Adipose tissue (tissue), 3 donors: ENCODE results near the gene CCDC183. TPM values are rescaled to one million over a fixed set of nuclear protein-coding genes. Genes with fewer than 3 reads are reported as not detected.
"Not testable (repeated sequence)": the region's sequence is repeated elsewhere in the genome, so short reads cannot be mapped to it uniquely, and the experiment has no call there.

ENCODE experiments used
- H3K27ac ChIP-seq: one replicate; pipeline ENCODE4 v1.5.1; 2013; ENCODE audit warnings: low read depth, low read length
- WGBS, 3 donors: extraction: QIAGEN DNeasy Blood & Tissue Kit; methylation state at CpG; one replicate each; pipeline ENCODE4 v1.1.7; 2013; 5-methylcytosine and 5-hydroxymethylcytosine counted together
- polyA plus RNA-seq, 3 donors: library from polyadenylated mRNA; stranded (reverse); fragments of 200-250 nt; gene quantifications; one replicate each; pipeline ENCODE4 v1.2.3, GENCODE V29; 2013
- donor health status: healthy with polysubstance abuse.
- donor health status: Bipolar disorder and iron deficiency.
- donor health status: healthy.

CCDC183 gene
- polyA plus RNA-seq, result 1 to 10 TPM in 1 of 3 donors, under 1 TPM in 2; 0.42 to 3.1 (median 0.79) TPM

DNA sequence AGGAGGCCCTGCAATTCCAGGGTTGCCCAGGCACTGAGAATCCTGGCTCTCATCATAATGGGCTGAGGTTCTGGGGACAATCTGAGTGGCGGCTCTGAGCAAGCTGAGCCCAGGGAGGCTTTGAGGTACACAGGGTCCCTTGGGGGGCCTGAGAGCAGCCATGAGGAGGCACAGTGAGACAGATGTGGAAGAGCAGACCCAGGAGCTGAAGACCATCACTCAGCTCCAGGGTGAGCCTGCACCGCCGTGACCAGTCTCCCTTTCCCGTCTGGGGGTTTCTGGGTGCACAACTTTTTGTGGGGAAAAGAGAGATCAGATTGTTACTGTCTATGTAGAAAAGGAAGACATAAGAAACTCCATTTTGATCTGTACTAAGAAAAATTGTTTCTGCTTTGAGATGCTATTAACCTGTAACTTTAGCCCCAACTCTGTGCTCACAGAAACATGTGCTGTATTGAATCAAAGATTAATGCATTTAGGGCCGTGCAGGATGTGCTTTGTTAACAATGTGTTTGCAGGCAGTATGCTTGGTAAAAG lies at the start of gene CCDC183:
Gene CCDC183, plus strand, starts transcription at position 101 of the 537 bp plus-strand sequence. Its CDS starts 60 bp downstream, at position 161.
- no peak within 1 kb of the TSS for H3K27ac ChIP-seq
- 40 to 45% (median 44%) methylated on average over 5 of the region's 5 CpGs for WGBS, 3 donors

DNA sequence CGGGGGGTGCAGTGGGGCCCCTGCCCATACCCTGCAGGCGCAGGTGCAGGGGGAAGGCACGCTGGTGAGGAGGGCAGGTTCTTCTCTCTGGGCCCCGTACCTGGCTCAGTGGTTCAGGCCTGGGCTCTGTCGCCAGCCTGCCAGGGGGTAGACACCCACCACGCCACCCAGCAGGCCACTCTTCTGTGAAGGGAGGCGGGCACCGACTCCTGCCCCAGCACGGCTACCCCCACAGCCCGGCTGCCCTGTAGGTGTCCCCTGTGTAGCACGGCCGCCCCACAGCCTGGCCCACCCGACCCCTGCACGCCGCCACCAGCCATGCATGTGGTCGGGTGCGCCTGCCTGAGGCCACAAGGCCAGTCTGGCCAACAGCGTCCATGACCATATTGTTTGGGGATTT lies 49.5 kb upstream of the CCDC183 start:
- H3K27ac ChIP-seq, result no peak overlapping the region
- 90 to 94% (median 93%) methylated on average over 18 of the region's 18 CpGs for WGBS, 3 donors

DNA sequence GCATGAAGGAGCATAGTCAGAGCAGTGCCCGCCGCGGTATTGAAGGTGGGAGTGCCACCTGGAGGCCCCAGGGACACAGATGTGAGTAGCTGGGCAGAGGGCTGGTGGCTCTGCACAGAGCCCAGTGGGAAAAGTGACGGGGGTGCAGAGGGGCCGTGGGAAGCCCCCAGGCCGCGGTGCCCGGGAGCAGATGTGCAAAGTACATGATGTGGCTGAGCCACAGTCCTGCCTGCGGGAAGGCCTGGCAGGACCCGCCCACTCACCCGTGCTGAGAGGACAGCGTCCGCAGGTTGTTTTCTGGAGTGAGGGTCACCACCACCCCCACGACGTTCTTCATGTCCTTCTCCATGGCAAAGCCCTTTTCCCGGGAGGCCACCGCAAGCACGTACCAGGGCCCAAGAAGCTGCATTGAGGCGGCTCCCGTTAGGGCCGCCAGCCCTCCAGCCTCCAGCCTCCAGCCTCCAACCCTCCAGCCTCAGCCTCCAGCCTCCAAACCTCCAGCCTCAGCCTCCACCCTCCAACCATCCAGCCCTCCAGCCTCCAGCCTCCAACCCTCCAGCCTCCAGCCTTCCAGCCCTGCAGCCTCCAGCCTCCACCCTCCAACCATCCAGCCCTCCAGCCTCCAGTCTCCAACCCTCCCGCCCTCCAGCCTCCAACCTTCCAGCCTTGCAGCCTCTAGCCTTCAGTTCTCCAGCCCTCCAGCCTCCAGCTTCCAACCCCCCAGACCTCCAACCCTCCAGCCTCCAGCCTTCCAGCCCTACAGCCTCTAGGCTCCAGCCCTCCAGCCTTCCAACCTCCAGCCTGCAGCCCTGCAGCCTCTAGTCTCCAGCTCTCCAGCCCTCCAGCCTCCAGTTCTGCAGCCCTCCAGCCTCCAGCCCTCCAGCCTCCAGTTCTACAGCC lies 48.7 kb upstream of the CCDC183 start:
- no peak overlapping the region for H3K27ac ChIP-seq
- 88 to 91% (median 91%) methylated on average over 19 to 22 of the region's 22 CpGs for WGBS, 3 donors

DNA sequence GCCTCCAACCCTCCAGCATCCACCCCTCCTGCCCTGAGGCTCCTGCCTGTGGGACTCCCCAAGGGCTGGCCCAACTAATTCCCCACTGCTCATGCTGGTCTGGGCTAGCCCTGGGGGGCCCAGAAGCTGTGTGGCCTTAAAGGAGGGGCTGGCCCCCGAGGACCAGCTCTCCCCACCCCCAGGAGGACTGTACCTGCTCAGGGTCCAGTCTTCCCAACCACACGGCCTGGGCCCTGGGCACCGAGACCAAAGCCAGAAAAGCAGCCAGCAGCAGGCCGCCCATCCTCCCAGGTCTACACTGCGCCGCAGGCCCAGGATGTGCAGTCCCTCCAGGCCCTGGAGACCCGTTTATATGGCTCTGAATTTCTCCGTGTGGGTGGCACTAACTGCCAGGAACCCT lies 47.9 kb upstream of the CCDC183 start, which contains the start of gene LCN6:
Gene LCN6, minus strand, starts transcription at position 325 of the 400 bp plus-strand sequence. Its CDS starts 42 bp downstream, at position 283.
- H3K27ac ChIP-seq, result no peak within 1 kb of the TSS
- 69 to 77% (median 74%) methylated on average over 8 of the region's 8 CpGs for WGBS, 3 donors

DNA sequence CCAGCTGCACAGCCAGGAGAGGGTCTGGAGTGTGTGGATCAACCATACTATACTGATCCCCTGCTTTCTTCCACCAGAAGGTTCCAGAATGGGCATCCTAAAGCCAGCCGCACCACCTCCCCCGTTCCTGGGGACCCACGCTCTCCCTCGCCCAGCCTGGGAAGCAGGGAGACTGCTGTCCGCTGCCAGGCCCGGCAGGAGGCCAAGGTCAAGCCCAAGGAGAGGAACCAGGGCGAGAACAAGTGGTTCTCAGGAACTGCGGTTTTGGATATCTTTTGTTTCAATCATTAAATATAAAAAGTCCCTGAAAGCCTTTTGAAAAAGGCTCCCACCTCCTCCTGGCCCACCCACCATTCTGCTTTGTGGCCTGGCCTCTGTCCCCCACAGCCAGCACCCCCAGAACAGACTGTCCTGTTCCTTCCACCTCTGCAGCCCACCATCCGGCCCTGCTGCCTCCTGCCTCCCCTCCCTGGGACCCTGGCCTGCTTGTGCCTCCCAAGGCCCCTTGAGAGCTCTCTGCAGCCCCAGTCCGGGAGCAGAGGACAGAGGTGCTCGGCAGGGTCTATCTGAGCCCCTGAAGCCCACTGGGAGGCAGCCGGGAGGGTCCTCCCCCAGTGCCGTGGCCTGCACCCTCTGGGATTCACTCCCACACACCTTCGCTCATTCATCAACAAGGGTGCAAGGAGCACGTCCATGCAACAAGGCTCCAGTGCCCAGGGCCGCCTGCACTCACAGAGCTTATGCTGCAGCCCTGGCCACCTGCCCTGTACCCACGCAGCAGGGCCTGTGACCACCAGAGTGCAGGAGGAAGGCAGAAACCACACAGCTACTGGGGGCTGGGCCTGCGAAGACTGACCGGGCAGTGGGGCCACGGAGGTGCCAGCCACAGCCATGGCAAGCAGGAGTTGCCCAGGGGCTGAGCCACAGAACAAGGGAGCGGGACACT lies 47.2 kb upstream of the CCDC183 start:
- 55 to 63% (median 63%) methylated on average over 21 of the region's 21 CpGs for WGBS, 3 donors

DNA sequence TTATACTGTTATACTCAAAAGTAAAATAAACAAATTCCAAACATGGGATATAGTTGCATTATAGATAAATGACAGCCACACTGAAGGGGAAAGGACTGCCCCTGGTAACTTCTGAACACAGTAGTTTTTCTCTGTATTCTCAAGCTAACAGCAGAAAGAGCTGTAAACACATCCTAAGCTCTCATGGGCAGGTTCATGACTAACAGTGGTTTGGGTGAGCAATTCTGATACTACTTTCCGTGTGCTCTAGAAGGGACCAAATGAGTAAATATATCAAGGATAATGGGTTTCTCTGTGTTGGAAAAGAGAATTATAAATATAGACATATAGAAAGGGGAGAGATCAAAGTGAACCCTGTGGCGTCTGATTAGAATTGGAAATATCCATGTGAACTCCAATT lies 45.6 kb upstream of the CCDC183 start:
- H3K27ac ChIP-seq, result no peak overlapping the region
- 53 to 68% (median 57%) methylated on average over 2 of the region's 2 CpGs for WGBS, 3 donors

More for the DNA sequence above, 47.2 kb upstream of the CCDC183 start:
- H3K27ac ChIP-seq, result no peak overlapping the region

DNA sequence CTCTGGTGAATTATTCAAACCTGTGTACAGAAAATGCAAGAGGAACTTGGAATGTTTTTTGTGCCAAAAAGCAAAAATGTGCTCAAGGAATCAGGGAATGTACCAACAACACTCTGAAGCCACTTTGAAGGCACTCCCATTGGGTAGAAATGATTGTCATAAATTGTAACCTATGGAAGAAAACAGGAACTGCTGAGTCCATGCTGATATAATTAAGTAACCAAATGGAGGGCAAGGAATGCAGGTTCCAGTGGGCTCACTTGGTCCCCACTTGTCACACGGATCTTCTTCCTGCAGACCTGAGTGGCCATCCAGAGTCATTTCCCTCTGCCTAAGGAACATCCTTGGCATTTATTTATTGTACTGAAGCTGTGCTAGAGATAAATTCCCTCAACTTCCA lies 44.9 kb upstream of the CCDC183 start:
- 65 to 91% (median 89%) methylated on average over 1 of the region's 1 CpG for WGBS, 3 donors
- H3K27ac ChIP-seq, result no peak overlapping the region

DNA sequence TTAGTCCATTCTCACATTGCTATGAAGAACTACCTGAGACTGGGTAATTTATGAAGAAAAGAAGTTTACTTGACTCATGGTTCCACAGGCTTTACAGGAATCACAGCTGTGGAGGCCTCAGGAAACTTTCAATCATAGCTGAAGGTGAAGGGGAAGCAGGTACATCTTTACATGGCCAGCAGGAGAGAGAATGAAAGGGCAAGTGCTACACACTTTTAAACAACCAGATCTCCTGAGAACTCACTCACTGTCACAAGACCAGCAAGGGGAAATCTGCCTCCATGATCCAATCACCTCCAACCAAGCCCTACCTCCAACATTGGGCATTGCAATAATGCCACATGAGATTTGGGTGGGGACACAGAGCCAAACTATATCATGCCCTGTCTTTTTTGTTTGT lies 44.3 kb upstream of the CCDC183 start:
- no peak overlapping the region for H3K27ac ChIP-seq

DNA sequence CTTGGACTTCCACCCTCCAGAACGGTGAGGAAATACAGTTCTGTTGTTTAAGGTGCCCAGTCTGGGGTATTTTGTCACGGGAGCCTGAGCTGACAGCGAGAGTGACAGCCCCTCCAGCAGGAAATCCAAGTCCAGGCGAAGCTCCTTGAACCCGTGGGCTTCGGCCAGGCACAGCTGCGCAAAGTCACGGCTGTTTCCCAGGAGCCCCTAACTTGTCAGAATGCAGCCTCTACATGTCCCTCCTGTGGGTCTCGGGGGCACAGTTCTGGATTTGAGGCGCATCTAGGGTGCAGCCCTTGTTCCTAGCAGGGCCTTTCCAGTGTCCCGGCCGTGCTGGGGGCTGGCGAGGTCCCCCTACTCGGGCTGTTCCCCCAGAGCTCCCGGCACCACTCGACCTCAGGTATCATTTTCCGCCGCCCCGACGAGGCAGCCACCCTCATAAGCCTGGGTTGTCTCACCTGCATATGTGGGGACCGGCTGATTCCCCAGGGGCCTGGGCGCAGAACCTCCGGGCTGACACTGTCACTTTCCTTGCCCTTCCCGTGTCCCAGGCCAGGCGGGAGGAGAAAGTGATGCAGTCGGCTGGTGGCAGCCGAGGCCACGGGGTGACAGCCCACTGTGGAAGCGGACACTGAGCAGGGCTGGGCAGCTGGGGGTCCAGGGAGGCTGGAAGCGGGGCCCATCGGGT lies 42.6 kb upstream of the CCDC183 start:
- 86 to 89% (median 87%) methylated on average over 30 to 31 of the region's 31 CpGs for WGBS, 3 donors
- H3K27ac ChIP-seq, result no peak overlapping the region

DNA sequence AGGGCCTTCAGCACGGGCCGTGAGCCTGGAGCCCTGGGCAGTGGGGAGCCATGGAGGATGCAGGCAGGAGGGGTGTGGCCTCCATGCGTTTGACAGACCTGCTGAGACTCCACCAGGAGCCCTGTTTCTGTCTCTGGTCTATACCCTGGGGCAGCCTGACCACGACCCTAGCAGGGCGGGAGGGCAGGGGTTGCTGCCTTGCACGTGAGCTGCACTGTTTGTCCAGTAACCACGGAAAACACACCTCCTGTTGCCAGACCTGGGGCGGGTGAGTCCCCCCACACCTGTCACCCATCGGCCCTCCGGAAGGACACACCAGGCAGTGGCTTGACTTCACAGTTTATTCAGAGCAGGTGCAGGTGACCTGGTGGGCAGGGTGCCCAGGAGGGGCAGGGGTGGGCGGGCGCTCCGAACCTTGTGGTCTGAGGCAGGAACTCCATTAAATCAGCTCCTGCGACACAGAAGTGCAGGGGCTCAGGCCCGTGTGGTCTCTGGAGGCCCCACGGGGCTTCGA lies 42.0 kb upstream of the CCDC183 start:
- WGBS, 3 donors, result 58 to 73% (median 61%) methylated on average over 17 of the region's 17 CpGs
- no peak overlapping the region for H3K27ac ChIP-seq

DNA sequence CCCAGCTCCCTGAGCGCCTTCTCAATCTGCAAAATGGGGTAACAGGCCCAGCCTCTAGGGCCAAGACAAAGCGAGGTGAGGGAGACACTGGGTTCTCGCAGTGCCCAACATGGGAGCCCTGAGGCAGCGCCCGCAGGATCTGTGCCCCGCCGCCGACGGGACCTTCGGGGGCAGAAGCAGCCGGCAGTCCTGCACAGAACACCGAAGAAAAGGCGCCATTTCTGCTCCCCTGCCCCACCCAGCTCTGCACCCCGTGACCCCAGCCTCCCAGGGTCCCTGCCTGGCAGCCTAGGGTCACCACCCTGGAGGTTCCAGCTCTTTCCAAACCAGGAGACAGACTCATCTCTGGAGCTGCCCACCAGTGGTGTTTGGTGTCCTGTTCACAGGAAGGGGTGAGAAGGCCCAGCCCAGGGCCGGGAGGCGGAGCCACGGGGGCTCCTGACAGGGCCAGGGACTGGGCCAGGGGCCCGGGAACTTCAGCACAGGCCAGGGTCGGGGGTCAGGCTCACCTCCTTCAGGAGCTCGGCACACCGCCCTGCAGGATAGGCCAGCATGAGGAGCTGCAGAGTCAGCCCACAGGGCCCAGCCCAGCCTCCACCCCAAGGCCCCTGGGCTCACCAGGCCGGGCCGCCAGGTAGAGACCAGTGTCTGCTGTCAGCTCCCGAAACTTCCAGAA lies 41.4 kb upstream of the CCDC183 start:
- H3K27ac ChIP-seq, result no peak overlapping the region
- 78 to 88% (median 81%) methylated on average over 23 to 24 of the region's 24 CpGs for WGBS, 3 donors

DNA sequence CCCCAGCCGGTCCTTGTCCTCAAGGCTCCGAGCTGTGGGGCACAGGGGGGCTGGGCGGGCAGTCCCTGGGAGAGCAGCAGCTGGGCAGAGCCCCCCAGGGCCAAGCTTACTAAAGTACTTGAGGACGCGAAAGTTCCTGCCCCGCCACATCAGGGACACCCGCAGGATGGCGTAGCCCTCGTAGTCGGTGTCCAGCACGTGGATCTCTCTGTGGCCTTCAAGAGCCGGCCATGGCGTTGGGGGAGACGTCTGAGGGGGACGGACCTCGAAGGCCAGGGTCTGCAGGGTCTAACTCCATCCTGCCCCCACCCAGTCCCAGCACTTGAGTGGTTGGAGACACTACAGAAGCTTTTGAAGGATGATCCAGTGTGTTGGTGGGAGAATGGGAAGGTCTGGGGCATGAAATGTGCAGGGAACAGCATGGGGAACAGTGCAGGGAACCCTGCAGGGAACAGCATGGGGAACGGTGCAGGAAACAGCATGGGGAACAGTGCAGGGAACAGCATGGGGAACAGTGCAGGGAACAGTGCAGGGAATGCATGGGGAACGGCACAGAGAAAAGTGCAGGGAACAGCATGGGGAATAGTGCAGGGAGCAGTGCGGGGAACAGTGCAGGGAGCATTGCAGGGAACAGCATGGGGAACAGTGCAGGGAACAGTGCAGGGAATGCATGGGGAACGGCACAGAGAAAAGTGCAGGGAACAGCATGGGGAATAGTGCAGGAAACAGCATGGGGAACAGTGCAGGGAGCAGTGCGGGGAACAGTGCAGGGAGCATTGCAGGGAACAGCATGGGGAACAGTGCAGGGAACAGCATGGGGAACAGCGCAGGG lies 40.6 kb upstream of the CCDC183 start:
- WGBS, 3 donors, result 84 to 93% (median 90%) methylated on average over 22 of the region's 22 CpGs
- not testable (repeated sequence) for H3K27ac ChIP-seq

DNA sequence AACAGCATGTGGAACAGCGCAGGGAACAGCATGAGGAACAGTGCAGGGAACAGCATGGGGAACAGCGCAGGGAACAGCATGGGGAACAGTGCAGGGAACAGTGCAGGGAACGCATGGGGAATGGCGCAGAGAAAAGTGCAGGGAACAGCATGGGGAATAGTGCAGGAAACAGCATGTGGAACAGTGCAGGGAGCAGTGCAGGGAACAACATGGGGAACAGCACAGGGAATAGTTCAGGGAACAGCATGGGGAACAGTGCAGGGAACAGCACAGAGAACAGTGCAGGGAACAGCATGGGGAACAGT lies 40.1 kb upstream of the CCDC183 start:
- whole genome bisulfite sequencing, 3 donors, result 99 to 100% (median 100%) methylated on average over 4 of the region's 4 CpGs
- H3K27ac ChIP-seq, result no peak overlapping the region

DNA sequence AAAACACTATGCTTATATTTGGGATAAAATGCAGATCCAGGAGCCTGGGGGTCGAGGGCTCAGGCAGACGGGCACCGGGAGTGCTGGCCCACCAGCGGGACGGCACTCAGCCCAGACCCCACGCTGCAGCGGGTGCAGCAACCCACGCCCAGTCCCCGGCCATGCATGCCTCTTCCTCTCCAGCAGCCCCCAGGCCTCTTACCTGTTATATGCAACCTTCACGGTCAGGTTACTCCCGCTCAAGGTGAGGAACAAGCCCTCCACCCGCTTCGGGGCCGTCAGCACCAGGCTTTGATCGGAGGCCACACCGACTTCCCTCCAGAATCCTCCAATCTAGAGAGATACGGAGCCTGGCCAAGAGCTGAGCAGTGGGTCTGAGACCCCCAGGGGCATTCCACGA lies 39.3 kb upstream of the CCDC183 start:
- WGBS, 3 donors, result 94% methylated on average over 18 of the region's 18 CpGs

DNA sequence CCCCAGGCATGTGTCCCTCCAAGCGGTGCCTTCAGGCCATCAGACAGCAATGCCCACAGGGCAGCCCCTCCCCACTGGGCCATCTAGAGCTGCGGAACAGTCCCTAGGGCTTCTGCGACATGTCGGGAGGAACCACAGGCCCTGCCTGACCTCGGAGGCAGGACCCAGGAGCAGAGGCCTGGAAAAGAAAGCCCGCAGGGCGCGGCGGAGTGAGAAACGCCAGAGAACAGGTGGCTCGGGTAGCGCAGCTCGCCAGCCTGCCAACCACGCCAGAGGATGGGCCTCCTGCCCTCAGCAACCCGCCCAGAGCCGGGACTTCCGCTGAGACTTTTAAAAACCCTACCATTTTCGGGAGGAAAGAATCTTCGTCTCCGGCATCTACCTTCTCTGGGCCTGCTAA lies 38.8 kb upstream of the CCDC183 start:
- H3K27ac ChIP-seq, result no peak overlapping the region
- 90 to 95% (median 91%) methylated on average over 17 to 20 of the region's 20 CpGs for WGBS, 3 donors

More for the DNA sequence above, 39.3 kb upstream of the CCDC183 start:
- H3K27ac ChIP-seq, result no peak overlapping the region

DNA sequence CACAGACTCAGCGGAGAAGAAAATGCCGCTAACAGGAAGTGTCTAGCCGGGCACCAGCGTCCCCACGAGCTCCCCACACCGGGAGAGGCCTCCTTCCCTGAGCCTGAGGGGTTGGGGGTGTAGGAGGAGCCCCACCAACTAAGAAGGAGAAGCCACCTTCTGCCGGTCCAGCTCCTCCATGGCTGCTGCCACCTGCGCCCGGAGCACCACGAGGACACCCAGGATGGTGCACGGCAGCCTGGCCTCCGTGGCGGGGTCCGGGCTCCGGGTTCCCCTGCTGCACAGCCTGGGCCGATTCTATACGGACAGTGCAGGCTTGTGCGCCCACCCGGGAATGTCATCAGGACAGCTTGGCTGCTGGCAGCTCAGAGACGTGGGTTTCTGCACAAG lies 38.4 kb upstream of the CCDC183 start:
- H3K27ac ChIP-seq, result no peak overlapping the region
- 88 to 92% (median 90%) methylated on average over 20 of the region's 20 CpGs for WGBS, 3 donors

DNA sequence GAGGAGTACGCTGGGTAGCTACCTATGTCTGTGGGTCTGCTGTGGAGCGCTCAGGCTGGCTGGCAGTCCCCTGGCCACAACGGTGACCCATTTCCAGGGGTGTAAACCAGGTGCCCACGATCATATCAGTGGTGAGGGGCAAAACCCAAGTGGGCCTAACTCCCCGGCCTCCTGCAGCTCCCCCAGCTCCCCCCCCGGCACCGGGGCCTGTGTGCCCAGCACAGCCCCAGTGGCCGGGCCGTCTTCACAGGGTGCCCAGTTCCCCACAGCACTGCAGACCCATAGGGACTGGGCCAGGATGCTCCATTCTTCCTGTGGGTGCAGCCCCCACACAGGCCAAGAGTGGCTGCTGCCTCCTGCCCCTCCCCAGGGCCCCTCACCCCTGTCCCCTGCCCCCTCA lies 37.1 kb upstream of the CCDC183 start:
- H3K27ac ChIP-seq, result no peak overlapping the region
- WGBS, 3 donors, result 75 to 84% (median 76%) methylated on average over 9 of the region's 9 CpGs
